Type B pancreatic cell (in vitro differentiated cells): ENCODE results near the gene NDFIP1. TPM values are rescaled to one million over a fixed set of nuclear protein-coding genes. Genes with fewer than 3 reads are reported as not detected.

ENCODE experiments used
- DNase-seq: peaks from one replicate; pipeline ENCODE4 v3.0.0; 2021; ENCODE audit warnings: mixed read lengths; ENCODE audit not compliant: unreplicated experiment; ENCODE audit errors: extremely low spot score
- H3K27ac Mint-ChIP-seq: 2 replicates; pipeline ENCODE4 v1.8.0; 2021; ENCODE audit warnings: mild to moderate bottlenecking, mixed read lengths
- H3K27me3 Mint-ChIP-seq: 2 replicates; pipeline ENCODE4 v1.8.0; 2021; ENCODE audit warnings: mixed read lengths
- H3K36me3 Mint-ChIP-seq: 2 replicates; pipeline ENCODE4 v1.8.0; 2021; ENCODE audit warnings: mixed read lengths
- H3K4me1 Mint-ChIP-seq: one replicate; pipeline ENCODE4 v1.8.0; 2021; ENCODE audit warnings: mixed read lengths; ENCODE audit not compliant: unreplicated experiment
- H3K4me3 Mint-ChIP-seq: 2 replicates; pipeline ENCODE4 v1.8.0; 2021; ENCODE audit warnings: mild to moderate bottlenecking, mixed read lengths
- H3K9me3 Mint-ChIP-seq: 2 replicates; pipeline ENCODE4 v1.8.0; 2021; ENCODE audit warnings: mixed read lengths
- CTCF ChIP-seq: fragments of 200-600 bp; sonication (generic); conservative IDR thresholded peaks from 2 replicates; pipeline ENCODE4 v1.5.0; 2021; ENCODE audit warnings: antibody characterized with exemption, mild to moderate bottlenecking
- total RNA-seq: library from RNA; stranded (reverse); gene quantifications from 2 replicates; pipeline ENCODE4 v1.2.1, GENCODE V29; 2021; ENCODE audit warnings: low replicate concordance

The NDFIP1 gene
- total RNA-seq, 1 donor from 2014 or later, result 57.7 TPM

DNA sequence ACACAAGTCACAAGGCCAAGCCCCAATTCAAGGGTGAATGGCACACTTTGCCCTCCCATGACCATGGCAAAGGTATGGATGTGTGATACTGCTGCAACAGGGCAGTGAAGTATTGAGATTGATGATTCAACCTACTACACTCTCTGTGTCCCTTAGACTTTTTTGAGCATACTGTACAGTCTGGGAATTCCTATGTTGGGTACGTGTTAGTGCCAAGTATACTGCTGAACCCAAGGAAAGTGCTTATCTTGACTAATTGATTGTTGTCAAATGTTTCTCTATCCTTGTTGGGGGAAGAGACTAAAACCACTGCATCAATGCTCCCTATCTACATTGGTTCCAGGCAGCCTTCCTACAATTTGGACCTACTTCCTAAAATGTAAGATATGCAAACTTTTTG is 93.7 kb downstream of the NDFIP1 start:
- peaks cover 7% of the 10 kb centered on the region for H3K27me3 Mint-ChIP-seq
- no peak for TF ChIP-seq CTCF
- H3K27ac Mint-ChIP-seq, result no peak overlapping the region
- no peaks in the 10 kb centered on the region for H3K36me3 Mint-ChIP-seq
- H3K4me1 Mint-ChIP-seq, result peaks cover 3% of the 10 kb centered on the region
- H3K4me3 Mint-ChIP-seq, result no peak overlapping the region
- H3K9me3 Mint-ChIP-seq, result no peaks in the 10 kb centered on the region
- no peak for DNase-seq

Other genes with a start within 250 kb of the NDFIP1 start
- 22.8 and 41.7 TPM in 2 replicates for gene PCDH1, start 230.4 kb upstream of the NDFIP1 start, total RNA-seq
- 45.7 and 67.9 TPM in 2 replicates for gene DELE1, start 184.9 kb upstream of the NDFIP1 start, total RNA-seq
- not detected in 2 replicates for gene PCDH12, start 150.6 kb upstream of the NDFIP1 start, total RNA-seq
- gene RNF14, start 139.7 kb upstream of the NDFIP1 start, total RNA-seq, result 39.8 and 59.2 TPM in 2 replicates
- gene GNPDA1, start 95.8 kb upstream of the NDFIP1 start, total RNA-seq, result 41.3 and 50.4 TPM in 2 replicates
- 16.1 and 20.7 TPM in 2 replicates for gene SPRY4, start 216.2 kb downstream of the NDFIP1 start, total RNA-seq